Measurements from ENCODE around the gene MB21D2. TPM values are rescaled to one million over a fixed set of nuclear protein-coding genes. Genes with fewer than 3 reads are reported as not detected.

MB21D2 gene
- total and polyA plus RNA-seq, 2 donors (not counting 1 experiment from before 2014, with no cell fraction given), result 0.03 to 0.20 TPM

DNA sequence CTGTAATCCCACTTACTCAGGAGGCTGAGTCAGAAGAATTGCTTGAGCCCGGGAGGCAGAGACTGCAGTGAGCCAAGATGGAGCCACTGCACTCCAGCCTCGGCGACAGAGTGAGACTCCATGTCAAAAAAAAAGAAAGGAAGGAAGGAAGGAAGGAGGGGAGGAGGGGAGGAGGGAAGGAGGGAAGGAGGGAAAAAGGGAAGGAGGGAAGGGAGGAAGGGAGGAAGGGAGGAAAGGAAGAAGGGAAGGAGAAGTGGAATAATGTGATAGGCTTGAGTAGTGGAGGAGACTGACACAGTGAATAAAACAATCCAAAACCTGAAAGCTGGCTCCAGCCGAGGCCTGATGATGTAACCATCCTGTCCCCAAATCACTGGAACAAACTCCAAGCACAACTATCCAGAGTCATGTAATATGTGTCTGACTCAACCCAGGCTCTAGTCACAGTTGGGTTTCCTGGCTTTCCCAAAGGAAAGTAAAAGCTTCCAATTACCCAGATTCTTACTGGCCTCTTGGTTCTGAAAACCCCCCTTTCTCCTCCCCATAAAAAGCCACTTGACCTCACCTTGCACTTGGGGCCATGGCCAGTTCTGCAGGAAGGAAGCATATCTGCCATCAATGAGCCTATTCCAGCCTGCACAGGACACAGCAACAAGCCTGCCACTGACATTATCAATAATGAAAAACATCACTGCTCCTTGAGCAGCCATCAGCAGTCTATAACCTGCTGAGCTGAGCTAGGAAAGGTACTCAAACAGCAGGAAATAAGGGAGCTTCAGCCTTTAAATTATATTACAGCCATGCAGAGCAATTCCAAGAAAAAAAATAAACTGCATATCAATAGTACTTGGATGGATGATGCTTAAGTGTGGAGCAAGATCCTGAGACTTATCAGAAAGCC lies 48.3 kb downstream of the MB21D2 start:
- H4K20me1 ChIP-seq (ENCODE audit: control insufficient read depth, insufficient read depth, low read length, poor library complexity, severe bottlenecking), result no peaks in the 10 kb centered on the region
- H3K79me2 ChIP-seq (ENCODE audit: control insufficient read depth, insufficient read depth, low read length), result no peaks in the 10 kb centered on the region
- no peak overlapping the region for H2AFZ ChIP-seq (ENCODE audit: insufficient read depth, low read depth, low read length, poor library complexity, severe bottlenecking)
- no peak for TF ChIP-seq EZH2 (IDR thresholded peaks at IDR 0.05; ENCODE audit: borderline replicate concordance, insufficient read depth, low read depth, low read length, poor library complexity, severe bottlenecking)
- TF ChIP-seq, protein P1, sequence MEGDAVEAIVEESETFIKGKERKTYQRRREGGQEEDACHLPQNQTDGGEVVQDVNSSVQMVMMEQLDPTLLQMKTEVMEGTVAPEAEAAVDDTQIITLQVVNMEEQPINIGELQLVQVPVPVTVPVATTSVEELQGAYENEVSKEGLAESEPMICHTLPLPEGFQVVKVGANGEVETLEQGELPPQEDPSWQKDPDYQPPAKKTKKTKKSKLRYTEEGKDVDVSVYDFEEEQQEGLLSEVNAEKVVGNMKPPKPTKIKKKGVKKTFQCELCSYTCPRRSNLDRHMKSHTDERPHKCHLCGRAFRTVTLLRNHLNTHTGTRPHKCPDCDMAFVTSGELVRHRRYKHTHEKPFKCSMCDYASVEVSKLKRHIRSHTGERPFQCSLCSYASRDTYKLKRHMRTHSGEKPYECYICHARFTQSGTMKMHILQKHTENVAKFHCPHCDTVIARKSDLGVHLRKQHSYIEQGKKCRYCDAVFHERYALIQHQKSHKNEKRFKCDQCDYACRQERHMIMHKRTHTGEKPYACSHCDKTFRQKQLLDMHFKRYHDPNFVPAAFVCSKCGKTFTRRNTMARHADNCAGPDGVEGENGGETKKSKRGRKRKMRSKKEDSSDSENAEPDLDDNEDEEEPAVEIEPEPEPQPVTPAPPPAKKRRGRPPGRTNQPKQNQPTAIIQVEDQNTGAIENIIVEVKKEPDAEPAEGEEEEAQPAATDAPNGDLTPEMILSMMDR (IDR thresholded peaks at IDR 0.05), result no peak
- H3K4me3 ChIP-seq (ENCODE audit: control extremely low read depth in 1 of 5, extremely low read depth in 1 of 5, insufficient read depth in 1 of 5, low read depth in 2 of 5, low read length in 4 of 5), result no peak overlapping the region
- no peaks in the 10 kb centered on the region for H3K4me1 ChIP-seq (ENCODE audit: control insufficient read depth in 2 of 2, insufficient read depth in 2 of 2, low read length in 2 of 2)
- H3K4me1 Mint-ChIP-seq, result no peaks in the 10 kb centered on the region
- H3K27me3 Mint-ChIP-seq, result peaks cover 6% of the 10 kb centered on the region
- H3K27ac ChIP-seq (ENCODE audit: low read length in 2 of 2), result no peak overlapping the region
- H3K27ac Mint-ChIP-seq, result no peak overlapping the region
- 93% methylated on average over 4 of the region's 4 CpGs for WGBS (ENCODE audit: insufficient coverage)
- no peak overlapping the region for H3K4me2 ChIP-seq (replicated peaks; ENCODE audit: low read depth, low read length, poor library complexity, severe bottlenecking)
- H3K9me3 ChIP-seq (ENCODE audit: control extremely low read depth in 1 of 3, control insufficient read depth in 2 of 3, insufficient read depth in 1 of 3, low read length in 2 of 3), result no peaks in the 10 kb centered on the region
- CTCF ChIA-PET, result no interaction called here
- POLR2A ChIA-PET, result no interaction called here
- ATAC-seq (ENCODE audit: low read depth) (no peak), DNase-seq (no peak)
- H3K27me3 ChIP-seq (replicated peaks in 1 of 4; ENCODE audit: control extremely low read depth in 1 of 4, control insufficient read depth in 3 of 4, insufficient read depth in 4 of 4, low read length in 3 of 4), result no peaks in the 10 kb centered on the region
- H3K4me3 Mint-ChIP-seq, result no peak overlapping the region
- no peak overlapping the region for H3K9ac ChIP-seq (ENCODE audit: low read length)
- no peaks in the 10 kb centered on the region for H3K9me3 Mint-ChIP-seq (ENCODE audit: insufficient read depth)
- H3K36me3 ChIP-seq (replicated peaks in 1 of 2; ENCODE audit: control extremely low read depth in 1 of 2, control insufficient read depth in 1 of 2, extremely low read depth in 1 of 2, insufficient read depth in 2 of 2, low read length in 1 of 2), result no peaks in the 10 kb centered on the region
- intact Hi-C loops (cut with micrococcal nuclease), result no loop called here

DNA sequence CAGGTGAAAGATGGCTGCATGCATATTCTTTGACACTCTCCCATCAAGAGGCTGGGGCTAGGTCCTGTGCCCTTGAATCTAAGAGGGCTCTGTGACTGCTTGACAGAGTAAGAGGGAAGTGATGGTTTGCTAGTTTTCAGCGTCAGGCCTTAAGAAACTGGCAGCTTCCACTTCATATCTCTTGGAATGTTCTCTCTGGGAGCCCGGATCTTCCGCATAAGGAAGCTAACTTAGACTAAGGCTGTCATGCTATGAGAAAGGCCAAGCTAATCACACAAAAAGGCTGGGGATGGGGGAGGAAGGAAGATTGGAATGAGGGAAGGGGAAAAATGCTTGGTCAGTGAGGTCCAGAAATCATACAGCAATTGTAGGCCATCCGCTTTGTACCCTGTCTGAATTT lies 50.0 kb downstream of the MB21D2 start:
- ChIA-PET POLR2A (no interaction called here), CTCF (no interaction called here)
- no peak overlapping the region for H2AFZ ChIP-seq (ENCODE audit: insufficient read depth, low read depth, low read length, poor library complexity, severe bottlenecking)
- no peak overlapping the region for H3K27ac ChIP-seq (ENCODE audit: low read length in 2 of 2)
- no peak overlapping the region for H3K9ac ChIP-seq (ENCODE audit: low read length)
- no peak overlapping the region for H3K4me3 ChIP-seq (ENCODE audit: control extremely low read depth in 1 of 5, extremely low read depth in 1 of 5, insufficient read depth in 1 of 5, low read depth in 2 of 5, low read length in 4 of 5)
- DNase-seq (no peak), ATAC-seq (ENCODE audit: low read depth) (no peak)
- Mint-ChIP-seq H3K9me3 (ENCODE audit: insufficient read depth) (no peaks in the 10 kb centered on the region), H3K4me1 (no peaks in the 10 kb centered on the region), H3K27me3 (peaks cover 1% of the 10 kb centered on the region), H3K27ac (no peak overlapping the region), H3K4me3 (no peak overlapping the region)
- no peaks in the 10 kb centered on the region for H3K27me3 ChIP-seq (replicated peaks in 1 of 4; ENCODE audit: control extremely low read depth in 1 of 4, control insufficient read depth in 3 of 4, insufficient read depth in 4 of 4, low read length in 3 of 4)
- H3K79me2 ChIP-seq (ENCODE audit: control insufficient read depth, insufficient read depth, low read length), result no peaks in the 10 kb centered on the region
- H3K9me3 ChIP-seq (ENCODE audit: control extremely low read depth in 1 of 3, control insufficient read depth in 2 of 3, insufficient read depth in 1 of 3, low read length in 2 of 3), result no peaks in the 10 kb centered on the region
- intact Hi-C loops (cut with micrococcal nuclease), result no loop called here
- 84% methylated on average over 3 of the region's 4 CpGs for WGBS (ENCODE audit: insufficient coverage)
- H4K20me1 ChIP-seq (ENCODE audit: control insufficient read depth, insufficient read depth, low read length, poor library complexity, severe bottlenecking), result no peaks in the 10 kb centered on the region
- no peaks in the 10 kb centered on the region for H3K36me3 ChIP-seq (replicated peaks in 1 of 2; ENCODE audit: control extremely low read depth in 1 of 2, control insufficient read depth in 1 of 2, extremely low read depth in 1 of 2, insufficient read depth in 2 of 2, low read length in 1 of 2)
- no peak for TF ChIP-seq EZH2 (IDR thresholded peaks at IDR 0.05; ENCODE audit: borderline replicate concordance, insufficient read depth, low read depth, low read length, poor library complexity, severe bottlenecking)
- TF ChIP-seq, protein P1 (IDR thresholded peaks at IDR 0.05), result no peak
- H3K4me1 ChIP-seq (ENCODE audit: control insufficient read depth in 2 of 2, insufficient read depth in 2 of 2, low read length in 2 of 2), result no peaks in the 10 kb centered on the region
- H3K4me2 ChIP-seq (replicated peaks; ENCODE audit: low read depth, low read length, poor library complexity, severe bottlenecking), result no peak overlapping the region

Data from B cell (primary cell).